IPS-NIHi11 (cell line): ENCODE data around the gene SFT2D3.

Experiments used
- DNase-seq: peaks from one replicate; pipeline ENCODE4 v3.0.0; 2012; ENCODE audit warnings: mixed read lengths, low spot score

The SFT2D3 gene

DNA sequence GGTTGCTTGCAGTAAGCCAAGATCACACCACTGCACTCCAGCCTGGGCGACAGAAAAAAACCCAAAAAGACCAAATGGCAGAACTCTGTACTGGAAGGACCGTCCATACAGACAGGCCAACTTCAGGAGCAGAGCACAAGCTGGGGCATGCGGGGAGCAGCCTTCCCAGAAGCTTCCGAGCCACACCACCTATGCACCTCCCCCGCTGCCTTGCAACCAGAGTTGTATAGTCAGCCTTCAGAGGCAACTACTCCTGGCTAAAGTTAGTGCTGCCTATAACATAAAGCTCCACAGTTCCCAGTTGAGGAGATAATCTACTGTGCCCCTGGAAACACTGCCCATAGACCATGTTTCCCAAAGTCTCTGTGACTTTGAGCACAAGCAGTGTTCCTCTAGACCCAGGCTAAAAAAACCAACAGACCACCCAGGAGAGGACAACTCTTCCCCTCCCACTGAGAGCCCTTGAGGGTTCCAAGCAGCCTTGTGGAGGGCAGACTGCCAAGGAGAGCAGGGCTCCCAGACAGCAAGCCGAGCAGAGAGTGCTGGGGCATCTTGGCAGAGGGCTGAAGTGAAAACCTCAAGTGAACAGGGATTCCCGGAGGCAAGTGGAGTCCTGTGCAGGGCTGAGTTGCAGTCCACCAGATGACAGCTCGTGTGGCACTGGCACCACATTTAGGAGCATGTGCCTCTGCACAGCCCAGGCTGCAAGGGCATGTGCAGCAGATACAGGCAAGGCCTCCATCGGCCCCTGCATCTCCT, 6.8 kb downstream of the SFT2D3 start:
- DNase-seq = no peak

DNA sequence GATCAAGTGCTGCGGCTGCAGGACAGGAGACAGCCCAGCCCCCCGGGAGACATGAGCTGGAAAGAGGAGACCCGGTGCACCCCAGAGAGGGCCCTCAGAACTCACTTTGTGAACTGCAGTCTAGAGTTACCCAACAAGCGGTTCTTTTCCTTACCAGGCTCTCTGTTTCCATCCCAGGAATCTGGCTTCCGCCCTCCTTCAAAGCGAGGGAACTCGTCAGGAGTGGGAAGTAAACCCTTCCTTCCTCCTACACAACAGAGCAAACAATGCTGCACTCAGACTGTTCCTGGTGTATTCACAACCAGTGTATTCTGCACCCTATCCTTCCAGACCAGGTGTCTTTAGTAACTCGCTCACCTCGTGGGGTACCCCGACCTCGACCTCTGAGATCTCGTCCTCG, 8.0 kb downstream of the SFT2D3 start:
- no peak for DNase-seq

DNA sequence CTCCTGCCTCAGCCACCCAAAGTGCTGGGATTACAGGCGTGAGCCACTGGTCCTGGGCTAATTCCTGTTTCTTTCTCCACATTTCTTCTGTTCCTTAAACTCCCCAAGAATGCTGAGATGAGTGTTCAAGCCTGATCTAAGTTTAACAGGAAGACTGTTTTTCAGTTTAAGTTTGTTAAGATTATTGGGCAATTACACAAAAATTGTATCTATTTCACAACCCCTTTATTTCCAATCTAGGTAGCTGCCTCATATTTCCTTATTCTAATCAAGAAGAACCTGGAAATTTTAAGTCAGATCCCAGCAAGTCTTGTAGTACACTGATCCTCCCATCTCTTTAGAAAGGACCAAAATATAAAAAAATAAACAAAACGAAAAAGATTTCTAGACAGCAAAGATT, 11.7 kb downstream of the SFT2D3 start:
- no peak for DNase-seq

DNA sequence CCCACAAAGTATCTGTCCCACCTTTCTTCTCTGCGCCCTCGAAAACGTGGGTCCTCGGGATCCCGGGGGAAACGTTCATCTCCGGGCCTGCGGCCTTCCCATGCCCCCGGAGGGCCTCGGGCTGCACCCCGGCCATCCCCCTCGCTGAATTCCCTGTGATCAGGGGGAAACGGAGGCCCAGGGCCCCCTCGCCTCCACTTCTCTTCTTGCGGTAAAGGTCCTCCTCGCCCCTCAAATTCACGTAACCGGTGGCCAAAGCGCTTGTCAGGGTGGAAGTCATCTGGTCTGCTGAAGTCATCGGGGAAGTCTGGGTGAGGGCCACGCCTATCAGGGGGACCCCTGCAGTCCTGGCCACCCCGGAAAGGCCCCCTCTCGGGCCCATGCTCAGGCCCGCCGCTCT, 12.3 kb downstream of the SFT2D3 start:
- DNase-seq = no peak

GRCh38 chr2:127715778-127716449, 14.6 kb downstream of the SFT2D3 start:
- no peak for DNase-seq

DNA sequence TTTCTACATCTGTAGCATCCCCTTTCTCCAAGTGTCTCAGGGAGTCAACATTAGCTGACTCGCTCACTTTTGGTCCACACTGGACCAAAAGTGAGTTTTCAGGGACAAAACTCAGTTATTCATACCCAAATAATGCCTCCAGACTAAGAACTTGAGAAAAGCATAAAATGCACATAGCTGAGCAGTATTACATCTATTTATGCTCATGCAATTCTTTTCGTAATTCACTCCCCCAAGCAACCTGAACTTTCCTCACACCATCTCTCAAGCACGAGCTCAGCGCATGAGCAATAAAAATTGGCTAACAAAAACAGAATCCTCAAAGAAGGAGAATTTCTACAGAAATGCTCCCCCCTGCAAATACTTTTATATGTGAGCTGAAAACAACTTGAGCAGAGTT, 17.0 kb downstream of the SFT2D3 start:
- no peak for DNase-seq

GRCh38 chr2:127719301-127720218, 18.3 kb downstream of the SFT2D3 start:
- no peak for DNase-seq

DNA sequence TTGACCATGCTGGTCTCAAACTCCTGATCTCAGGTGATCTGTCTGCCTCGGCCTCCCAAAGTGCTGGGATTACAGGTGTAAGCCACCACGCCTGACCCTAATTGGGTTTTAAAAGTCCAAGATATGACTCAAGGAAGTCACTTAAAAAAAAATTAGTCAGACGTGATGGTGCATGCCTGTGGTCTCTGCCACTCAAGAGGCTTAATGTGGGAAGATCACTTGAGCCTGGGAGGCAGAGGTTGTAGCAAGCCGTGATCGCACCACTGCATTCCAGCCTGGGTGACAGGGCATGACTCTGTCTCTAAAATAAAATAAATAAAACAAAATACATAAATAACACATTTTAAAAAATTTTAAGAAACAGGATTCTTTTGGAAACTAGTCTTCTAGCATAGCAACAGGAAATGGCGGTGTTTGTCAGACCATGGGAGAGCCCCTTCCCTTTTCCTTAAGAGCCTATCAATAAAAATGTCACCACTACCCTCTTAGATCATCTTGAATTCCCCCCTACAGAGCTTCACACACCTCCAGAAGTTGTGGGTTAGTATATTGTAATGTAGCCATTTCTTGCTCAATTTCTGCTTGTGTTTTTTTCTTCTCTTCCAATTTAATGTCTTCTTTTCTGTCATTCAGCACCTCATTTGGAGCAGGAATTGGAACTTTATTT, 20.1 kb downstream of the SFT2D3 start:
- no peak for DNase-seq

DNA sequence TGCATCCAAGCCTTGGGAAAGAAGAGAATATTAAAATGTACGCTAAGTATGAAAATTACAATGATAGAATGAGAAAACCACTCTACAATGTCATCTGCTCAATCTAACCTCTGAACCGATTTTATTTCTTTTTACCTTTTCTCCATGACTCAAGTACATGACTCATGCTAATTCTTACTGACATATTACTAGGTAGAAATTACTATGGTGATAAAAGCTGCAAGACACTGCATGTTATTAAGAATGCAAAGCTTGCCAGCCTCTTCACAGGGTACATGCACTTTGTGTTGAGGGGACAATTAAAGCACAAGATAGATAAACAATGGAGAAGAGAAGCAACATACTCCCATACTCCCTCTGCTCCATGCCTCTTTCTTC, 20.7 kb downstream of the SFT2D3 start:
- DNase-seq = no peak

- DNase-seq = no peak
Measured at GRCh38 chr2:127722807-127723206, 21.5 kb downstream of the SFT2D3 start.

DNA sequence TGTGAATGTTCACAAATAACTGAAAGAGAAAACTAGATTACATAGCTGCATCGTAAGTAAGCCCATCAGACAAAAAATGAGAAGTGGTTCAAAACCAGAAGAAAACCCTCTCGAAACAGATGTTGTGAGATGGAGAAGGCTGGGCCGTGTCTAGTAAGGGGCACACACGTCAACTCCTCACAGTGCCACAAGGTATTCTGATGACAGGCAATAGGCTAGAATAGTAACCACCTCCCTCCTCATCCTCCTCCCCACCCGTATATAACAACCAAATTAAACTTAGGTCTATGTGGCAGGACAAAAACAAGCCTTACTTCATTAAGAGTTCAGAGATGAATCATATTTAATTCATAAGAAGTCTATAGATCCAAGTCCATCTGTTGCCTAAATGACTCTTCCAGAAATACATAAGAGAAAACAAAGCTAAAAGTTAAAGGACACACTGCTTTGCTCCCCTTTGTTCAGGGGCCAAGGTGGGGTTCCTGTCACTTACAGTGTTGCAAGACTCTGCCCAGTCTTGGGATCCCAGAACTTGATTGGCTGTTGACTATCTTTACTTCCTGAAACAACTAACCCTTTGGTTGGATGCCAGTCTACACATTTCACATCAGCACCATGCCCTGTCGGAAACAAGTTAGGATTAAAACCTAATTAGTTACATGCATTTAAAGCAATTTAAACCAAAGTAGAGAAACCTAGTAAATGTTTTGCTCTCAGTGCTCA, 25.0 kb downstream of the SFT2D3 start:
- DNase-seq = no peak

DNA sequence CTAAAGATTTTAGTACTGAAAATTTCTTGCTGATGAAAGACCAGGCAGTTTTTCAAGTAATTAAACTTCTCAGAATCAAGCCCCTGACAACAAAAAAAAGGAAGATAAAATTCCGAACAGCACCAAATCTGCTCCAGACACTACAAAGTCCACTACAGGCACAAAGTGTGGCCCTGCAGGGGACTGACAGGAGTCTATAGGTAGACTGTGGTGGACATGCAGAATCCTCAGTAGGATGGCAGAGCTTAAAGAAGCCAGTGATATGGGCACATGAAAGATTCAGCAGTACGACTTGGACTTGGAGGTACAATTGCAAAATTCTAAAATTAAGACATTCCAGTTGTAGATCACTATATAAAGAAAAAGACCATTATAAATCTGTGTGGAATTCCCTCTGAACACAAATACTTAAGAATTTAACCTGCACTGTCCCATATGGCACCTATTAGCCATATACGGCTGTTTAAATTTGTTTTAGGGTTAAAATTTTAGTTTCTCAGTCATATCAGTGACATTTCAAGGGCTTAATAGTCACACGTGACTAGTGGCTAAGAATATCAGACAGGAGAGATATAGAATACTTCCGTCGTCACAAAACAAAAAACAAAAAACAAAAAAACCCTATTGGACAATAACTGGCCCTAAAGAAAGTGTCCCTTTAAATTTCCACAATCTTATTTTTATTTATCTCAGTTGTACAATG, 32.0 kb downstream of the SFT2D3 start:
- no peak for DNase-seq

- DNase-seq = no peak
Measured at GRCh38 chr2:127733816-127734537, 32.7 kb downstream of the SFT2D3 start.

DNA sequence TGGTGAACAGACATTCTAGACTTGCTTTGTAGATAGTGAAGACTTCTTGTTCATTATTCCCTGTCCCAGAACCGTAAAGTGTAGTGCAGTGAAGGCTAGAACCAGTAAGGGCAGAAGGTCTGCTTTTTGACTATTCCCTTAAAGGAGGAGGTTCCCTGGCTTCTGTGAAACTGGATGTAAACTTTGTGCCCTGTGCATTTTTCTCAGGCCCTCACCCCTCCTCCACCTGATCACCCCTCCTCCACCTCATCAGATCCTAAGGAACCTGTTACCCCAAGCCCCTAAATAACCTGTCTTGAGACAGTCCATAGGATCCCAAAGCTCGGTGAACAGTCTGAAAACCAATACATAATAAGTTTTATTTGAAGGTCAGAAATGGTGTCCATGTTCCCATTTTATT, 33.7 kb downstream of the SFT2D3 start:
- no peak for DNase-seq

DNA sequence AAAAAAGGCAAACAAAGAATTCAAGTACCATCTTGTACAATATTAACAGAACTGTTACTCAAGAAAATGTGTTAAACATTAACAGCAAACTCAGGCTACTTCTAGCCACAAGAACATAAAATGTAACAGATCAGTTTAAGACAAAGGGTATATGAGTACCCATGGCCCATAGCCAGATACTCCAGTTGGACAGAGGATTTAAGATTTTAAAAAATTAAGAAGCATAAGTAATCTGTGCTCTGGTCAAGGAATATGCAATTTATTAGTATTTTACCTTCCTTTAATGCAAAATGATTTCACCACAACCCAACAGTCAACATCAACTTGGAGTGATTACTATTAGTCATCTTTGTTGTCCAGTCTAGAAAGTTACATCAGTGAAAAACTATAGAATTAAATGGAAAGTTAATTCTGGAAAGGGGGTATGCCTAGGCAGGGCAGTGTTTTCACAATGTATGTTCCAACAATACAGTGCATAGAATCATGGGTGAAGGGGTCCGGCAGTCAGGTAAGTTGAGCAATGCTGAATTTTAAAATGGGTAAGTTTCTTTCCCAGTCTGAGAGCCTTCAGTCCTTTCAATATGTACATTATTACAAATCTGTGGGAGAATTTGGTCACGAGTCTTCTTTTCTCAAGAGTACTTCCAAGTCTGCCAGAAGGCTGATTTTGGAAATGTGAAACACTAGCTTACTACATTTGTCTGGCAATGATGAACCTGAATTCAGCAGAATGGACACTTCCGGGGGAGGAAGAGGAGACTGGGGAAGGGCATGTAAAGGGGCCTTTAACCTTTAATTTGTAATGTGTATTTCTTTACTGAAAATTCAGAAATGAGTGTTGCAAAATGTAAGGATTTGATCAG, 34.5 kb downstream of the SFT2D3 start:
- DNase-seq = no peak

DNA sequence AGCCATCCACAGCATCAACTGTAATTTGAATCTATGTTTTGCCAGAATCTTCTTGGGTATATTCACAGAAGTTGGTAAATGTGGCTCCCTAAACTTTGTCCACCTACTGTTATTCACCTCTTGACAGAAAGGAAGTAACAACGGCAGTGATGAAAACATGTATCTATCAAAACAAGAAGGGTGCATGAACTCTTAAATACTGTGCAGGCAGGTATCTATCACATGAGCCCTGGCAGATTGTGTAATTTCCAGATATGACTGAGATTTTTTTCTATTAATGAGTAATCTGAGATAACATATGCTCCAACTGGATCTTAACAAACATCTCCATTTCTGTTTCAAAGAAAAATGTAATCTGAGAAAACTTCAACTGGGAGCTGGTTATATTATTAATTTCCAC, 36.6 kb downstream of the SFT2D3 start:
- no peak for DNase-seq

GRCh38 chr2:127739800-127740199, 38.5 kb downstream of the SFT2D3 start:
- no peak for DNase-seq

DNA sequence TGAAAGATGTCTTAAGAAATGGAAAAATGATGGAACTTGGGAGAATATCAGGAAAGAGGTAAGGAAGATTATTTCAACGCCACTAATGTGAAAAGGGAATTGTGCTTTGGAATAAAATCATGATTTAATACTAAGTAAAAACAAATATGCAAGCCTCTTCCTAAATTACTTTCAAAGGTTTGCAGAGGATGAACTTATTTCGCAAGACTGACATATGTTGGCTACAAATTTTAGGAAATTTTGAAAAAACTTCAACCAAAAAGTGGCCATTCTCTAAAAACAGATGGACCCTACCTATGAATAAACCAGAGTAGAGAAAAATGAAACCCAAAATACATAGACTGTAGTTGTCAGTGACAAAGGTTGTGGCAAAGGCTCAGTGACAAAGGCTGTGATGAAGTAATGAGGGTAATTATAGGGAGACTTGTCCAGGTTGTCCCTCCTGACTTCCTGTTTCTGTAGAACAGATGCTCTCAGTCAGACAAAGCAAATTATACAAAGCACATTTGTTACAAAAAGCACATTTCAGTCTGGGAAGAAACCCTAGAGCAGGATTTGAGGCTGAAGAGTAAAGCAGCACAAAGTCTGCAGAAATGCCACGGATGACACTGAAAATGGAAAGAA, 39.5 kb downstream of the SFT2D3 start:
- DNase-seq = no peak
